GM19324 (cell line): ENCODE data around the gene CASQ1.

Experiments used
- ATAC-seq: cut with Tn5 transposase; IDR thresholded peaks from one replicate; pipeline ENCODE4 v1.9.1; 2021; ENCODE audit warnings: mild to moderate bottlenecking, moderate library complexity; ENCODE audit not compliant: unreplicated experiment, low FRiP score

The CASQ1 gene

GRCh38 chr1:160222546-160222945 is 32.2 kb downstream of the CASQ1 start:
- no peak for ATAC-seq

GRCh38 chr1:160224606-160225005 is 34.2 kb downstream of the CASQ1 start:
- no peak for ATAC-seq

- ATAC-seq, result no peak
Measured at GRCh38 chr1:160225345-160225744, 35.0 kb downstream of the CASQ1 start.

- no peak for ATAC-seq
Measured at GRCh38 chr1:160226623-160227022, 36.2 kb downstream of the CASQ1 start.

GRCh38 chr1:160227034-160227433 is 36.7 kb downstream of the CASQ1 start:
- ATAC-seq, result no peak

GRCh38 chr1:160227561-160227960 is 37.2 kb downstream of the CASQ1 start:
- no peak for ATAC-seq

- ATAC-seq, result no peak
Measured at GRCh38 chr1:160228431-160228830, 38.1 kb downstream of the CASQ1 start.

GRCh38 chr1:160232911-160233310 is 42.5 kb downstream of the CASQ1 start:
- no peak for ATAC-seq

- ATAC-seq, result no peak
Measured at GRCh38 chr1:160236806-160237205, 46.4 kb downstream of the CASQ1 start.

GRCh38 chr1:160237558-160237957 is 47.2 kb downstream of the CASQ1 start:
- no peak for ATAC-seq

GRCh38 chr1:160238408-160238807 is 48.0 kb downstream of the CASQ1 start:
- ATAC-seq, result no peak

GRCh38 chr1:160239582-160240299 is 49.4 kb downstream of the CASQ1 start:
- ATAC-seq, result no peak

- no peak for ATAC-seq
Measured at GRCh38 chr1:160243767-160244166, 53.4 kb downstream of the CASQ1 start.

GRCh38 chr1:160244209-160244608 is 53.8 kb downstream of the CASQ1 start:
- ATAC-seq, result no peak

- no peak for ATAC-seq
Measured at GRCh38 chr1:160245434-160245833, 55.1 kb downstream of the CASQ1 start.

GRCh38 chr1:160247053-160247452 is 56.7 kb downstream of the CASQ1 start:
- no peak for ATAC-seq

GRCh38 chr1:160251011-160251410 is 60.6 kb downstream of the CASQ1 start:
- no peak for ATAC-seq
